Stimulated activated memory B cell treated with anti-CD40 and anti-IgM and Interleukin-4, amounts not matched to agents 10 μg/mL and 1 μg/mL and 100 μg/mL, for 72 hours (primary cell): ENCODE results near the gene OR52H1.

Experiments used
- ATAC-seq: fragments of 150-1000 bp; cut with Tn5 transposase; 2 replicates; pipeline ENCODE4 v1.10.0; 2021
- H3K27ac Mint-ChIP-seq: one replicate; pipeline ENCODE4 v1.8.0; 2022; ENCODE audit warnings: mild to moderate bottlenecking, mixed read lengths
- H3K27me3 Mint-ChIP-seq: one replicate; pipeline ENCODE4 v1.8.0; 2022; ENCODE audit warnings: mixed read lengths
- H3K36me3 Mint-ChIP-seq: one replicate; pipeline ENCODE4 v1.8.0; 2022; ENCODE audit warnings: mixed read lengths
- H3K4me1 Mint-ChIP-seq: one replicate; pipeline ENCODE4 v1.8.0; 2022; ENCODE audit warnings: mixed read lengths
- H3K4me3 Mint-ChIP-seq: one replicate; pipeline ENCODE4 v1.8.0; 2022; ENCODE audit warnings: mild to moderate bottlenecking, moderate library complexity, mixed read lengths
- H3K9me3 Mint-ChIP-seq: one replicate; pipeline ENCODE4 v1.8.0; 2022; ENCODE audit warnings: mixed read lengths

Gene OR52H1

DNA sequence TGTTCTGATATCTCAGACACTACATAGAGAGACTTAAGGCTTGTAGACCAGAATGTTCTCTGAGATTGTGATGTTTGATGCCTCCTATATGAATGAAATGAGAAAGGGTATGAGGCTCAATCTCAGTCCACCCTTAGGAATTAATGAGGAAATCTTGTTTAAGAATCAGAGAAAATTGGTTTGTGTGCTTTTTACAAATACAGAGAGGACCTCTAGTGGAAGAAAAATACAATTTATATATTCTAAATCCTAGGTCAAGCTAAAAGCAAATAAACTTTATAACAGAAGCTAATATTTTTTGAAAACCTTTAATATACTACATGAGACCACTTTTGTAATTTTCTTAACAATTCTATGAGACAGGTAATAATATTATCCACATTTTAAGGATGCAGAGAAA, 5.0 kb upstream of the OR52H1 start:
- Mint-ChIP-seq H3K9me3 (no peaks in the 10 kb centered on the region), H3K4me3 (no peak overlapping the region), H3K36me3 (peaks cover 5% of the 10 kb centered on the region), H3K27ac (no peak overlapping the region), H3K27me3 (peaks cover 10% of the 10 kb centered on the region), H3K4me1 (peaks cover 6% of the 10 kb centered on the region)
- no peak for ATAC-seq

DNA sequence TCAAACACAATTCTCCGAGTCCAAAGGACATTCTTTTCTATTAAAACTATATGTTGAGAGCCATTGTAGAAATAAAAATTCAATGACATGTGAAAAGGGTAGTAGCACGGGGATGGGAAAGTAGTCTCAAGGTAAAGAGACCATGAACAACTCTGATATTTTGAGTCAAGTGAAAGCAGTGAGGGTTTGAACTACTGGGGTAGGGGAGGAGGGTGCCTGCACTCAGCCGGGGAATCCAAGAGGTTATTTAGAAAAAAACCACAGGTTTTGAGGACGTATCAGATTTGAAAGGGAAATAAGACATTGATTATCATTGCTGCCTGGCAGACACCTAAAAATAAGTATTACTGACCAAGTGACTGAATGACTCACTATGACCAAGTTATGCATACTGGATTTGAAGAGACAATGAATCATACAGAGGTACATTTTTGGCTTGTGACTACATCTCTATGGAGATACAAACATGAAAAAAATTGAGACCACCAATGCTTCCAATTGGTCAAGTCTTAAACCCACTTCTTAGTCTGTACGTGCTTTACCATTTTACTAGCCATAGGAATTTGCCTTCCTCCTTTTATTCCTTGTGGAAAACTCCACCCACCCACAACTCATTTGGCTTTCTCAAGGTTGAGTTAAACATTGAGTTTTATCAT, 2.2 kb upstream of the OR52H1 start:
- Mint-ChIP-seq H3K9me3 (no peaks in the 10 kb centered on the region), H3K4me1 (peaks cover 6% of the 10 kb centered on the region), H3K27ac (no peak overlapping the region), H3K4me3 (no peak overlapping the region), H3K36me3 (peaks cover 5% of the 10 kb centered on the region), H3K27me3 (peaks cover 9% of the 10 kb centered on the region)
- ATAC-seq: no peak

DNA sequence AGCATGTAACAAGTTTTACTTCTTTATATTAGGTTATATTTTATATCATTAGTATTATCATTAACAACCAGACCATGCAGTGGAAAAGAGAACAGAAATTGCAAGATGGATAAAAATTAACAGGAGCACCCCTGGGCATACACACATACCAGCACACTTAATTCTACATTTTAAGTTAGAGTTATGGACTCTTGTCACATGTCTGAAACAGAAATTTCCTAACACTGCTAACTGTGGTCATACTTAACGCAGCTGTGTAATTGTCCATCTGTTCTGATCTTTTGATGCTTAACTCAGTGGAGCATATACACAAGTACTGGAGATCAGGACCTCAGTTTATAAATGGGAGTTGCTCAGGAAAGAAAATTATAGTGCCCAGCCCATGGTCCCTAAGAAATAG, 358 bp downstream of the OR52H1 start:
- no peak for ATAC-seq
- H3K27ac Mint-ChIP-seq: no peak overlapping the region
- H3K4me3 Mint-ChIP-seq: no peak overlapping the region
- H3K36me3 Mint-ChIP-seq: peaks cover 5% of the 10 kb centered on the region
- H3K27me3 Mint-ChIP-seq: peaks cover 9% of the 10 kb centered on the region
- H3K9me3 Mint-ChIP-seq: no peaks in the 10 kb centered on the region
- H3K4me1 Mint-ChIP-seq: no peaks in the 10 kb centered on the region

DNA sequence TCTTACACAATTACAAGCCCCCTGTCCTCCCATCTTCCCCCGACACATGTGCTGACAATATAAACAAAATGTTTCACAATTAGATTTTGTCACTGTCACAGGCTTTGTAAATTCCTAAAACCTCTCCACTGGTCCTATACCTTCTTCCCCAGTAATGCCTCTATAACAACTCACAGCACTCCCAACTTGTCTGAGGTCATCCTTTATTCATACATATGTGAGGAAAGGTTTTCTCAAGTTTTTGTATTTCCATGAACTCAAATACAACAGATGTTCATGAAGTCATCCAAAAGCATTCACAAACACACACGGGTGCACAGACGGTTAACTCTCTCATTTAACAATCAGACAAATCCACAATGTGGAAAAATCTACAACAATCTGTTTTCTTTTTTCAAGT, 1.9 kb downstream of the OR52H1 start:
- H3K4me3 Mint-ChIP-seq: no peak overlapping the region
- no peak for ATAC-seq
- peaks cover under 1% of the 10 kb centered on the region for H3K36me3 Mint-ChIP-seq
- peaks cover 2% of the 10 kb centered on the region for H3K27me3 Mint-ChIP-seq
- H3K27ac Mint-ChIP-seq: no peak overlapping the region
- no peaks in the 10 kb centered on the region for H3K4me1 Mint-ChIP-seq
- H3K9me3 Mint-ChIP-seq: no peaks in the 10 kb centered on the region

DNA sequence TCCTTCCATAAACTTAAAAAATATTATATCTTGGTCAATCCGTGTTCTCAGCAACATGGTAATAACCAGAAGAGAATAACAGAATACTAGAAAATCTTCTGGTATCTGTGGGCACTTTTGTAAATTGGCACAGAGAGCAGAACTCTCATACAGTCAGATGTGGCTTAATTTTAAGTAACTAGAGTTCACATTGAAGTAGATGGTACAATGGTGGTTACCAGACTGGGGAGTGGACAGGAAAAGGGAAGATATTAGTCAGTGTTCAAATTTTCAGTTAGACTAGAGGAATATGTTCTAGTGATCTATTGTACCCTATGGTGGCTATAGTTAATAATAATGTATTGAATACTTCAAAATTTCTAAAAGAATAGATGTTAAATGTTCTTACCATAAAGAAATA, 6.9 kb downstream of the OR52H1 start:
- no peak overlapping the region for H3K27ac Mint-ChIP-seq
- ATAC-seq: no peak
- no peak overlapping the region for H3K4me3 Mint-ChIP-seq
- no peaks in the 10 kb centered on the region for H3K27me3 Mint-ChIP-seq
- no peaks in the 10 kb centered on the region for H3K36me3 Mint-ChIP-seq
- no peaks in the 10 kb centered on the region for H3K4me1 Mint-ChIP-seq
- H3K9me3 Mint-ChIP-seq: peaks cover 6% of the 10 kb centered on the region

DNA sequence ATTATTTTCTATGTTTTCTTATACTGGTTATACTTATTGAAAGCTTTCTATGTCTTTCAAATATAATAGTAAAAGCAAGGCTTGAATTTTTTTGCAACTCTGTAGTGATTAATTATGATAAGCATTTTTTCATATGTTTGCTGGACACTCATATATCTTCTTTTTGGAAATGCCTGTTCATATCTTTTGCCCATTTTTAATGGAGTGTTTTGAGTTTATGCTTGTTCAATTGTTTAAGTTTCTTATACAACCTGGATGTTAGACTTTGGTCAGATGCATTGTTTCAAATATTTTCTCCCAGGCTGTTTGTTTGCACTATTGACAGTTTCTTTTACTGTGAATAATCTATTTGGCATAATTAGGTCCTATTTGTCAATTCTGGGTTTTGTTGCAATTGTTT, 11.9 kb downstream of the OR52H1 start:
- Mint-ChIP-seq H3K4me3 (no peak overlapping the region), H3K27ac (no peak overlapping the region), H3K4me1 (no peaks in the 10 kb centered on the region), H3K27me3 (no peaks in the 10 kb centered on the region), H3K36me3 (no peaks in the 10 kb centered on the region), H3K9me3 (peaks cover 6% of the 10 kb centered on the region)
- ATAC-seq: no peak

DNA sequence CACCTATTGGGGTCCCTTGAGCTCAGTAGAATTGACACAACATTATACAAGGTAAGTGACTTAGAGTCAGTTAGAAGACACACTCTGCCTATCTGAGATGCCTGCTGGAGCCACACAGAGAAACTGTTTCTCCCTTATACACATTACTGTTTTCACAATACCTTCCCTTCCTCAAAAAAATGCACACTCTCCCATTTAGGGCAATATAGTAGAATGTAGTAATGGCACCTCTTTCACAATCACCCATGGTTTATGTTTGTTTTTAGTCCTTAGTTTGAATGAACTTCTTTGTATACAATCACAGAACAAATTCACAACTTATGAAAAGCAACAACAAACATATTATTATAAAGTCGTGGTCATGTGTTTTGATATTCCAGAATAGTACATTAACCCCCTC, 14.3 kb downstream of the OR52H1 start:
- Mint-ChIP-seq H3K36me3 (no peaks in the 10 kb centered on the region), H3K27me3 (no peaks in the 10 kb centered on the region), H3K4me3 (no peak overlapping the region), H3K27ac (no peak overlapping the region), H3K4me1 (no peaks in the 10 kb centered on the region), H3K9me3 (peaks cover 6% of the 10 kb centered on the region)
- no peak for ATAC-seq

DNA sequence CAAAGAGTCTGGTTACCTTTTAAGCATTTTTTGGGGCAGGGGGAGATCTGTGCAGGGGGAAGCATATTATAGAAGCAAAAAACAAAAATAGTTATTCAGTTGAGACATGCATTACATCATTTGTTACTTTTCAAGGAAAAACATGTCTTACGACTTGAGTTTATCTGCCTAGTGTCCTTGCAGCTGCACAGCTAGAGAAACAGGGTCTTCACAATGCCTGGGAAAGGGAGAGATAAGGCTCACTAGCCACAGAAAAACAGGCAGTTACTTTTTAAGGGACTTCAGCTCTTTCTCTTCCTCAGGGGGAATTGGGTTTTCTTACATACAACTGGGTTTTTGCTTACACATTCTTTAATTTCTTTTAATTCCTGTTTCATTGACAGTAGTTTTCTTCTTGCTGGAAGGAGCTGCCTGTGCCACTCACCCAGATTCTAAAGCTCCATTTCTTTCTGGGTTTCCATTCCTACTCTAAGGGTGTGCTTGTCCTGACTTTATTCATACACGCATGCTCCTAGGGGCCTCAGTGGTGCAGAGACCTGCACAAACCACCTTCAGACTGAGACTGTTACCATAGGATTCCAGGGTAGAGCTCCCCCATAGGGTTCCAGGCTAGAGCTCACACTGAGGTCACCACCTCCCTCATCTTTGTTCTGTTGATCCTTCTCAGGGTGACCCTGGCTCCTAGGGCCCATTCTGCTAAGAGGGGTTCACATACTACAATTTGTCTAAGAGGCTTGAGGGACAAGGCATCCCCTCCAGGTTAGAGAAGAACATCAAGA, 17.1 kb downstream of the OR52H1 start:
- Mint-ChIP-seq H3K27me3 (no peaks in the 10 kb centered on the region), H3K4me3 (no peak overlapping the region), H3K27ac (no peak overlapping the region), H3K36me3 (no peaks in the 10 kb centered on the region), H3K9me3 (no peaks in the 10 kb centered on the region), H3K4me1 (no peaks in the 10 kb centered on the region)
- ATAC-seq: no peak

DNA sequence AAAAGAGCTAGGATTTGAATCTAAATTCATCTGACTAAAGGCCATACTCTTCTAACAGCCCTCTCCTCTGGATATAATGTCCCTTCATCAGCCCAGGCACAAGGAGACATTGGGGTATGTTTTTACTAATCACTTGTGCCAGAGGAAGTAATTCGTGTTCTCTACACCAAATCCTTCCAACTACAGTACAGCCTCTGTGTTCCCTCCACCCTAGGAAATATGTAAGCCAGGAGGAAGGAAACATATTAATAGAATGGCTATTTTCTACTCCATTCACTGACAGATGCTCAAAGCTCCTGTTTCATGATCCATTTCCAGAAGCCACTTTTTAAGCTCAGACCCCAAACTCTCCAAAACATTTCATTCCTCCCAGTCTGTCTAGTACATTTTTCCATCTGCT, 19.8 kb downstream of the OR52H1 start:
- Mint-ChIP-seq H3K9me3 (no peaks in the 10 kb centered on the region), H3K27me3 (no peaks in the 10 kb centered on the region), H3K27ac (no peak overlapping the region), H3K4me3 (no peak overlapping the region), H3K36me3 (no peaks in the 10 kb centered on the region), H3K4me1 (no peaks in the 10 kb centered on the region)
- no peak for ATAC-seq

DNA sequence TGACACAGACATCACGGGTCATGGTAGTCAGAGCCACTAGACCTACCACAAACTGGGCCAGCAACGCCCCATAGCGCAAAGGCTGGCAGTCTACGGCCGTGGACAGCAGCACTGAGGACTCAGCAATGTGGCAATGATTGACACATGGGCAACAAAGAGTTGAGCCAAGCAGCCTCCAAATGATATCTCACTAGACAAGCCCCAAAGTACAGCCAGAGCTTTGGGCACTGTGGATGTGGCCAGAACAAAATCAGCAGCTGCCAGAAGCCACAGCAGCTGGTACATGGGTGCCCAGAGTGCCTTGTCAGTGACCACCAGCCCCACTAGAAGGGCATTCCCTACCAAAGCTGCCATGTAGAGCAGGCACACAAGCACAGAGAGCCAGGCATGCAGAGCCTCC, 20.6 kb downstream of the OR52H1 start:
- no peak overlapping the region for H3K4me3 Mint-ChIP-seq
- no peaks in the 10 kb centered on the region for H3K4me1 Mint-ChIP-seq
- ATAC-seq: peak; percentile 17
- H3K9me3 Mint-ChIP-seq: no peaks in the 10 kb centered on the region
- H3K36me3 Mint-ChIP-seq: no peaks in the 10 kb centered on the region
- no peak overlapping the region for H3K27ac Mint-ChIP-seq
- H3K27me3 Mint-ChIP-seq: no peaks in the 10 kb centered on the region

DNA sequence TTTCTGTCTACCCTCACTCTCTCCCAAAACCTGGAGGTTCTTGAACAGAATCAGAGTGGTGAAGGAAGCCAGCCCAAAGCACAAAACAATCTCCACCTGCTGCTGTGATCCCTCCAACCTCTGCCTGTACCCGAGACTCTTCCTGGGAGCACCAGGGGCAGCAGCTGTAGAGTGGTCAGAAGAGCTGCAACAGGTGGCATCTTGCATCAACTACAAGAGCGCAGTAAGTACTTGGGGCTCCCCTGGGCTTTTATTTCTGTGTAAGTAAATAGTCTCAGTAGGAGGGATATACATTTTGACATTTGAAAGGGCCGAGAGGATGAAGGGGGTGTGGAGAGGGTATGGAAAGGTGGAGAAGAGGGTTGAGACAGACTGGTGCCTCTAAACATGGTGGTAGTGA, 23.6 kb downstream of the OR52H1 start:
- no peaks in the 10 kb centered on the region for H3K9me3 Mint-ChIP-seq
- no peaks in the 10 kb centered on the region for H3K36me3 Mint-ChIP-seq
- H3K27ac Mint-ChIP-seq: no peak overlapping the region
- H3K4me3 Mint-ChIP-seq: no peak overlapping the region
- no peaks in the 10 kb centered on the region for H3K4me1 Mint-ChIP-seq
- H3K27me3 Mint-ChIP-seq: no peaks in the 10 kb centered on the region
- ATAC-seq: no peak

DNA sequence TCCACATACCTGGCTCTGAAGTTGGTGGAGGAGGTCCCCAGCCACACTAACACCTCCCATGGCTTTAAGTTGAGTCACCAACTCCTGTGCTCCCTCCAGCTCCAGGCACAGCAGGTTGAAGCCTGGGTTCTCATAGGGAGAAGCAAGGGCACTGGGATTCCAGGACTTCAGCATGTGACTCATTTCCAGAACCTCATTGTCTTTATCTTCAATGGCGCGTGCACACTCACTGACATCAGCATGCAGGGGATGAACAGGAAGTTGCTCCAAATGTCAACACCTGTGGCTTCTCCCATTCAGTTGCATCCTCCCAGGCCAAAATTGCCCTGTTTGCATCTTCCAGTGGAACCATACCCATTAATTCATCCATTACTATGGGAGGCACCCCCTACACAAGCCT, 26.0 kb downstream of the OR52H1 start:
- Mint-ChIP-seq H3K9me3 (no peaks in the 10 kb centered on the region), H3K27ac (no peak overlapping the region), H3K27me3 (no peaks in the 10 kb centered on the region), H3K4me1 (no peaks in the 10 kb centered on the region), H3K4me3 (no peak overlapping the region), H3K36me3 (no peaks in the 10 kb centered on the region)
- no peak for ATAC-seq

DNA sequence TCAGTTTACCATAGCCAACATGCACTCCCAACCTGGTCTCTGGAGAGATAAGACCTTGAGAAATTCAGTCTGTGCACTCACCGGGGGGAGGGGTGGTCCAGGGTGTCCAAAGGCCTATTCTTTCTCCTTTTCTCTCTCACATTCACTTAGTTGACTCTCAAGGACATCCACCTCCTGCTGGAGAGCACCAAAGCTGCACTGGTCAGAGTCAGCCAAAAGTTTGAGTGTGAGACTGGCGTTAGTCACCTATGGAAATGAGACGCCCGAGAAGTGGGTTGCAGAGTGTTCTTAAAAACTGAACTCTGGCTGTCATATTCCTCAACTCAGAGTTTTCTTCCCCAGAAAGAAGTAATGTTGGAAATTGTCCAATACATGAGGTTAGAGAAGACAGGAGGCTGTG, 26.8 kb downstream of the OR52H1 start:
- no peaks in the 10 kb centered on the region for H3K36me3 Mint-ChIP-seq
- H3K4me1 Mint-ChIP-seq: no peaks in the 10 kb centered on the region
- H3K4me3 Mint-ChIP-seq: no peak overlapping the region
- no peak for ATAC-seq
- H3K9me3 Mint-ChIP-seq: no peaks in the 10 kb centered on the region
- no peaks in the 10 kb centered on the region for H3K27me3 Mint-ChIP-seq
- H3K27ac Mint-ChIP-seq: no peak overlapping the region

DNA sequence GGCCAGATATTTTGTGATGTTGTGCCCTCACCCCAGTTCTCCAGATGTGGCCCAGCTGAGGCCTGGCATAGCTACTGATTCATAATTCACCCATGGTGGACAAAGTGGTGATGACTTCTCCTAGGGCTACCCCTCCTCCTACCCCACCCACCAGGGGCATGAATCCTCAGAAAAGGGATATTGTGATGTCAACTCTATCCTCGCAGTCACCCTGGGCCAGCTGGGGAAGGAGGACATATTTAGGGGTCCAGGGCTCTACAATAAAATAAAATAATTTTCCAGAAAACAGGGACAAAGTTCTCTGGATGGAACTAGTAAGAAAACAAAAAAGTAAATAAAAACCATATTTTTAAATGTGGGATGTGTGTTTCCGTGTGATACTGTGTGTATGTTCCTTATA, 31.7 kb downstream of the OR52H1 start, which contains the start of gene UBQLNL:
UBQLNL (minus strand) TSS at position 101 of the 400 bp plus-strand sequence. CDS start 258 bp downstream, outside the sequence.
- Mint-ChIP-seq H3K4me1 (no peaks in the 10 kb centered on the region), H3K27me3 (no peaks in the 10 kb centered on the region), H3K27ac (no peak within 1 kb of the TSS), H3K4me3 (no peak within 1 kb of the TSS), H3K9me3 (no peaks in the 10 kb centered on the region), H3K36me3 (no peaks in the 10 kb centered on the region)
- no peak for ATAC-seq

DNA sequence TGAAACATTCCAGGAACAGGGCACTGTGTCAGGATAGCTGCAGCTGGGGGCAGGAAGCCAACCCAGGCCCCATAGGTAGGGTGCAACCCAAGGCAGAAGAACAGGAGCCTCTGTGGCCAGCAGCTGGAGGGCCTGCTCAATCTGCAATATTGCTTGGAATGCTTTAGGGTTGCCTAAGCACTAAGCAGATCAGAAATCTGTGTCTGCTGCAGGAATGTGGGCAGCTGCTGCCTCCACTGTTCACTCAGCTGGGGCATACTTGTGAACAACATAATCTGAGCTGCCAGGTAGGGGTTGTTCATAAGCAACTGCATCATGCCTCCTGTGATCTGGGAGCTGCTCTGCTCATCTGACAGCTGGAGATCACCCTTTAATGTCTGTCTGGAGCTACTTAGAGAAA, 33.5 kb downstream of the OR52H1 start:
- Mint-ChIP-seq H3K9me3 (no peaks in the 10 kb centered on the region), H3K27ac (no peak overlapping the region), H3K4me3 (no peak overlapping the region), H3K36me3 (no peaks in the 10 kb centered on the region), H3K4me1 (no peaks in the 10 kb centered on the region), H3K27me3 (no peaks in the 10 kb centered on the region)
- peak; percentile 44 for ATAC-seq

DNA sequence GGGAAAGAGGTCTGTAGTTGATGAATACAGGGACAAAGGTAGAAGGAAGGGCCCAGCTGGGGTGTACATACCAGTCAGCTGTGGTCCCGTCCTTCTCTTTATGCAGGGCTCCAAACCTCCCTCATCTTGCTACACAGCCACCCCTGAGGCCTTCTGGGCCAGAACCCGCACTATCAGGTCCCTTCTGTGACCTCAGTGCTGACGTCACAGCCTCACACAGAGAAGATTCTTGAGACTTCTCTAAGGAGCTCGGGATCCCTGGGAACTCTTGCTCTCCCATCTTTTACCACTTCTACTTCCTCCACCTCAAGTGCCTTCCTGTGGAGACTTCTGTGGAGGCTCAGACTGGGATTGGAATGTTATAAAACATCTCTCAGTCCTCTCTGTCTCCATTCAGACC, 38.5 kb downstream of the OR52H1 start, which contains the start of gene UBQLN3:
UBQLN3 (minus strand) TSS at position 155 of the 400 bp plus-strand sequence. CDS start 399 bp downstream, outside the sequence.
- H3K9me3 Mint-ChIP-seq: no peaks in the 10 kb centered on the region
- no peaks in the 10 kb centered on the region for H3K36me3 Mint-ChIP-seq
- H3K27me3 Mint-ChIP-seq: peaks cover 22% of the 10 kb centered on the region
- no peak within 1 kb of the TSS for H3K27ac Mint-ChIP-seq
- no peak for ATAC-seq
- no peaks in the 10 kb centered on the region for H3K4me1 Mint-ChIP-seq
- H3K4me3 Mint-ChIP-seq: no peak within 1 kb of the TSS
